ENCODE measurements around the gene SMYD3.

Gene SMYD3

GRCh38 chr1:245995474-245995873 is 511.6 kb downstream of the SMYD3 start:
- ChIA-PET CTCF (no interaction called here), POLR2A (no interaction called here)
- no peak for DNase-seq (ENCODE audit: extremely low spot score)
- no peak for TF ChIP-seq BHLHE40 (IDR thresholded peaks at IDR 0.05; ENCODE audit: borderline replicate concordance)
- no peak for TF ChIP-seq ZNF384 (IDR thresholded peaks at IDR 0.05)
- TF ChIP-seq FOXM1 (IDR thresholded peaks at IDR 0.05; ENCODE audit: borderline replicate concordance): no peak
- no peak for TF ChIP-seq PKNOX1 (IDR thresholded peaks at IDR 0.05)
- no peak for TF ChIP-seq FOXK2 (IDR thresholded peaks at IDR 0.05)
- no peak for TF ChIP-seq SUZ12 (IDR thresholded peaks at IDR 0.05)
- no peak for TF ChIP-seq NFRKB (IDR thresholded peaks at IDR 0.05)
- no peak for TF ChIP-seq FOXA1 (IDR thresholded peaks at IDR 0.05)
- no peak for TF ChIP-seq SP1 (IDR thresholded peaks at IDR 0.05)
- TF ChIP-seq ELF4 (IDR thresholded peaks at IDR 0.05): no peak
- no peak for TF ChIP-seq TARDBP (IDR thresholded peaks at IDR 0.05)
- TF ChIP-seq HDGF (IDR thresholded peaks at IDR 0.05; ENCODE audit: borderline replicate concordance): no peak
- no peak for TF ChIP-seq CTBP1 (IDR thresholded peaks at IDR 0.05; ENCODE audit: borderline replicate concordance)

GRCh38 chr1:245991266-245991665 is 515.8 kb downstream of the SMYD3 start:
- CTCF ChIA-PET: no interaction called here
- POLR2A ChIA-PET: no interaction called here

GRCh38 chr1:245990315-245991022 is 516.6 kb downstream of the SMYD3 start:
- ChIA-PET CTCF (no interaction called here), POLR2A (no interaction called here)
- TF ChIP-seq FOXK2 (IDR thresholded peaks at IDR 0.05) (no peak), NFRKB (IDR thresholded peaks at IDR 0.05) (no peak), ARNT (IDR thresholded peaks at IDR 0.05) (no peak), ZNF384 (IDR thresholded peaks at IDR 0.05) (no peak), PKNOX1 (IDR thresholded peaks at IDR 0.05) (no peak), ELF4 (IDR thresholded peaks at IDR 0.05) (no peak)
- DNase-seq (ENCODE audit: extremely low spot score): no peak

More at GRCh38 chr1:245991266-245991665, 515.8 kb downstream of the SMYD3 start:
- TF ChIP-seq L3MBTL2 (conservative IDR thresholded peaks at IDR 0.05): no peak
- TF ChIP-seq SP1 (IDR thresholded peaks at IDR 0.05): no peak
- no peak for TF ChIP-seq FOXK2 (IDR thresholded peaks at IDR 0.05)
- no peak for TF ChIP-seq ELF4 (IDR thresholded peaks at IDR 0.05)
- TF ChIP-seq LEF1 (IDR thresholded peaks at IDR 0.05; ENCODE audit: borderline replicate concordance): no peak
- TF ChIP-seq CTBP1 (IDR thresholded peaks at IDR 0.05; ENCODE audit: borderline replicate concordance): no peak
- TF ChIP-seq ARNT (IDR thresholded peaks at IDR 0.05): no peak
- TF ChIP-seq HDGF (IDR thresholded peaks at IDR 0.05; ENCODE audit: borderline replicate concordance): no peak
- no peak for TF ChIP-seq ZNF384 (IDR thresholded peaks at IDR 0.05)
- no peak for TF ChIP-seq TARDBP (IDR thresholded peaks at IDR 0.05)
- no peak for DNase-seq (ENCODE audit: extremely low spot score)

- POLR2A ChIA-PET: no interaction called here
- CTCF ChIA-PET: no interaction called here
- no peak for TF ChIP-seq FOXK2 (IDR thresholded peaks at IDR 0.05)
- no peak for TF ChIP-seq ELF4 (IDR thresholded peaks at IDR 0.05)
- TF ChIP-seq TARDBP (IDR thresholded peaks at IDR 0.05): no peak
- TF ChIP-seq ARNT (IDR thresholded peaks at IDR 0.05): no peak
- no peak for TF ChIP-seq PKNOX1 (IDR thresholded peaks at IDR 0.05)
- TF ChIP-seq BHLHE40 (IDR thresholded peaks at IDR 0.05; ENCODE audit: borderline replicate concordance): no peak
- no peak for TF ChIP-seq ZNF384 (IDR thresholded peaks at IDR 0.05)
- no peak for TF ChIP-seq FOXM1 (IDR thresholded peaks at IDR 0.05; ENCODE audit: borderline replicate concordance)
- no peak for TF ChIP-seq FOXA1 (IDR thresholded peaks at IDR 0.05)
- no peak for TF ChIP-seq SP1 (IDR thresholded peaks at IDR 0.05)
- no peak for TF ChIP-seq LEF1 (IDR thresholded peaks at IDR 0.05; ENCODE audit: borderline replicate concordance)
- TF ChIP-seq L3MBTL2 (conservative IDR thresholded peaks at IDR 0.05): no peak
- TF ChIP-seq NFRKB (IDR thresholded peaks at IDR 0.05): no peak
- no peak for TF ChIP-seq HDGF (IDR thresholded peaks at IDR 0.05; ENCODE audit: borderline replicate concordance)
- no peak for TF ChIP-seq CTBP1 (IDR thresholded peaks at IDR 0.05; ENCODE audit: borderline replicate concordance)
- TF ChIP-seq SUZ12 (IDR thresholded peaks at IDR 0.05): no peak
- no peak for DNase-seq (ENCODE audit: extremely low spot score)
These were observed 518.5 kb downstream of the SMYD3 start for GRCh38 chr1:245988393-245989078.

- DNase-seq (ENCODE audit: extremely low spot score): no peak
- CTCF ChIA-PET: no interaction called here
- POLR2A ChIA-PET: no interaction called here
- TF ChIP-seq FOXA1 (IDR thresholded peaks at IDR 0.05) (no peak), FOXK2 (IDR thresholded peaks at IDR 0.05) (no peak), ARNT (IDR thresholded peaks at IDR 0.05) (no peak), PKNOX1 (IDR thresholded peaks at IDR 0.05) (no peak), TARDBP (IDR thresholded peaks at IDR 0.05) (no peak), LEF1 (IDR thresholded peaks at IDR 0.05; ENCODE audit: borderline replicate concordance) (no peak), L3MBTL2 (conservative IDR thresholded peaks at IDR 0.05) (no peak), SP1 (IDR thresholded peaks at IDR 0.05) (no peak), NFRKB (IDR thresholded peaks at IDR 0.05) (no peak), ZNF384 (IDR thresholded peaks at IDR 0.05) (no peak), FOXM1 (IDR thresholded peaks at IDR 0.05; ENCODE audit: borderline replicate concordance) (no peak), CTBP1 (IDR thresholded peaks at IDR 0.05; ENCODE audit: borderline replicate concordance) (no peak), ELF4 (IDR thresholded peaks at IDR 0.05) (no peak), HDGF (IDR thresholded peaks at IDR 0.05; ENCODE audit: borderline replicate concordance) (no peak), SUZ12 (IDR thresholded peaks at IDR 0.05) (no peak), BHLHE40 (IDR thresholded peaks at IDR 0.05; ENCODE audit: borderline replicate concordance) (no peak)
These were observed 519.1 kb downstream of the SMYD3 start for GRCh38 chr1:245987997-245988392.

Measured in HEK293T (cell line).